Activated naive CD8-positive, alpha-beta T cell treated with anti-CD3 and anti-CD28 coated beads, Interleukin-2, amount 50 U/mL, for 24 hours (primary cell): ENCODE measurements around the gene KIF6.
"Not testable (repeated sequence)": the region's sequence is repeated elsewhere in the genome, so short reads cannot be mapped to it uniquely, and the experiment has no call there.

Source experiments
- ATAC-seq: fragments of 150-1000 bp; cut with Tn5 transposase; one replicate; pipeline ENCODE4 v1.10.0; 2021
- DNase-seq: peaks from one replicate; pipeline ENCODE4 v3.0.0; 2021
- H3K27ac Mint-ChIP-seq: one replicate; pipeline ENCODE4 v1.8.0; 2021; ENCODE audit warnings: mild to moderate bottlenecking, mixed read lengths
- H3K27me3 Mint-ChIP-seq: one replicate; pipeline ENCODE4 v1.8.0; 2021; ENCODE audit warnings: mixed read lengths
- H3K36me3 Mint-ChIP-seq: one replicate; pipeline ENCODE4 v1.8.0; 2021; ENCODE audit warnings: low read depth, mixed read lengths
- H3K4me1 Mint-ChIP-seq: one replicate; pipeline ENCODE4 v1.8.0; 2021; ENCODE audit warnings: mixed read lengths
- H3K4me3 Mint-ChIP-seq: one replicate; pipeline ENCODE4 v1.8.0; 2021; ENCODE audit warnings: mild to moderate bottlenecking, moderate library complexity, mixed read lengths
- H3K9me3 Mint-ChIP-seq: one replicate; pipeline ENCODE4 v1.8.0; 2021; ENCODE audit warnings: mixed read lengths

KIF6 gene

GRCh38 chr6:39294133-39294532, 431.1 kb downstream of the KIF6 start:
- Mint-ChIP-seq H3K27me3 (peaks cover 3% of the 10 kb centered on the region), H3K4me3 (no peak overlapping the region), H3K9me3 (peaks cover 1% of the 10 kb centered on the region), H3K4me1 (no peaks in the 10 kb centered on the region), H3K27ac (no peak overlapping the region), H3K36me3 (no peaks in the 10 kb centered on the region)
- DNase-seq: no peak
- ATAC-seq: peak; percentile 48

GRCh38 chr6:39292637-39293036, 432.6 kb downstream of the KIF6 start:
- ATAC-seq (no peak), DNase-seq (no peak)
- Mint-ChIP-seq H3K9me3 (peaks cover 4% of the 10 kb centered on the region), H3K36me3 (no peaks in the 10 kb centered on the region), H3K4me1 (no peaks in the 10 kb centered on the region), H3K27me3 (peaks cover 3% of the 10 kb centered on the region), H3K27ac (no peak overlapping the region), H3K4me3 (no peak overlapping the region)

DNA sequence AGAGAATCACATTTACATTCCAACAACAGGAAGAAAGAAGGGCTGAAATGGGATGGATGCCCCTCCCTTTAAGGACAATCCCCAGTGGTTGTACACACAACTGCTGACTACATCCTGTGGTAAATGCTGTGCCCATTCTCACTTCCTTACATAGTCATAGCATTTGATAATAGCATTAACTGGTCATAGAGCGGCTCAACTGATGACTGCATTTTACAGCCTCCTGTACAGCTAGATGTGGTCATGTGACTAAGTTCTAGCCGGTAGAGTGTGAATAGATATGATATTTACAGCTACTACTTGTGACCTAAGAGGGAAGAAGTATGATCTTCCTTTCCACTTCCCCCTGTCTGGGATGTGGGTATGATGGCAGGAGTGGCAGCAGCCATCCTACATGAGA, 435.7 kb downstream of the KIF6 start:
- no peak for DNase-seq
- Mint-ChIP-seq H3K27me3 (peaks cover 8% of the 10 kb centered on the region), H3K36me3 (no peaks in the 10 kb centered on the region), H3K4me1 (no peaks in the 10 kb centered on the region), H3K27ac (no peak overlapping the region), H3K4me3 (no peak overlapping the region), H3K9me3 (peaks cover 4% of the 10 kb centered on the region)
- peak; percentile 52 for ATAC-seq

- Mint-ChIP-seq H3K27me3 (peaks cover 8% of the 10 kb centered on the region), H3K9me3 (peaks cover 4% of the 10 kb centered on the region), H3K4me3 (no peak overlapping the region)
Measured at GRCh38 chr6:39287601-39288000, 437.6 kb downstream of the KIF6 start.

DNA sequence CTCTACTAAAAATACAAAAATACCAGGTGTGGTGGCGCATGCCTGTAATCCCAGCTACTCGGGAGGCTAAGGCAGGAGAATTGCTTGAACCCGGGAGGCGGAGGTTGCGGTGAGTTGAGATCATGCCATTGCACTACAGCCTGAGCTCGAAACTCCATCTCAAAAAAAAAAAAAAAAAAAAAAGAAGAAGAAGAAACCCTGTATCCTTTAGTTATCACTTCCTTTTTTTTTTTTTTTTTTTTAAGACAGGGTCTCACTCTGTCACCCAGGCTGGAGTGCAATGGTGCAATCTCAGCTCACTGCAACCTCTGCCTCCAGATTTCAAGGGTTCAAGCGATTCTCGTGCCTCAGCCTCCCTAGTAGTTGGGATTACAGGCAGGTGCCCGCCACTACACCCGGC, 438.6 kb downstream of the KIF6 start:
- not testable (repeated sequence) for ATAC-seq, H3K27me3 Mint-ChIP-seq, H3K9me3 Mint-ChIP-seq, H3K4me3 Mint-ChIP-seq, H3K36me3 Mint-ChIP-seq, DNase-seq, H3K4me1 Mint-ChIP-seq, H3K27ac Mint-ChIP-seq

More at GRCh38 chr6:39287601-39288000, 437.6 kb downstream of the KIF6 start:
- H3K4me1 Mint-ChIP-seq: no peaks in the 10 kb centered on the region
- DNase-seq (no peak), ATAC-seq (no peak)
- H3K27ac Mint-ChIP-seq: no peak overlapping the region
- H3K36me3 Mint-ChIP-seq: no peaks in the 10 kb centered on the region

DNA sequence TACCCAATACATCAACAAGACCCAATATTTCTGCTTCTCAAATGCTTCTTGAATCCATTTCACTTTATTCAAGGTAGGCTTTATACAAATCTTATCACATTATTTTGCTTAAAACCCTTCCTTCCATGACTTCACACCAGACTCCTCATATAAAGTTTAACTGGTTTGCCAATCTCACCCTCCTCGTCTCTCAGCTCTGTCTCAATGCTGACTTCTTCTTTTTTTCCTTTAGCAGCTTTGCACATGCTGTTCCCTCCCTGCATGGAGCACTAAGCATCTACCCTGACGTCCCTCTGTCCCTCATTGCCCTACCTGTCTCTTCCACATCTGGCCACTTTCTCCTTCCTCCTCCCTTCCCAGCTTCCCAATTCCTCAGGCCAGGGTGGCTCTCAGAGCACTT, 442.4 kb downstream of the KIF6 start:
- Mint-ChIP-seq H3K4me3 (no peak overlapping the region), H3K27ac (no peak overlapping the region), H3K27me3 (peaks cover 9% of the 10 kb centered on the region), H3K4me1 (no peaks in the 10 kb centered on the region), H3K36me3 (no peaks in the 10 kb centered on the region), H3K9me3 (no peaks in the 10 kb centered on the region)
- ATAC-seq (no peak), DNase-seq (no peak)

DNA sequence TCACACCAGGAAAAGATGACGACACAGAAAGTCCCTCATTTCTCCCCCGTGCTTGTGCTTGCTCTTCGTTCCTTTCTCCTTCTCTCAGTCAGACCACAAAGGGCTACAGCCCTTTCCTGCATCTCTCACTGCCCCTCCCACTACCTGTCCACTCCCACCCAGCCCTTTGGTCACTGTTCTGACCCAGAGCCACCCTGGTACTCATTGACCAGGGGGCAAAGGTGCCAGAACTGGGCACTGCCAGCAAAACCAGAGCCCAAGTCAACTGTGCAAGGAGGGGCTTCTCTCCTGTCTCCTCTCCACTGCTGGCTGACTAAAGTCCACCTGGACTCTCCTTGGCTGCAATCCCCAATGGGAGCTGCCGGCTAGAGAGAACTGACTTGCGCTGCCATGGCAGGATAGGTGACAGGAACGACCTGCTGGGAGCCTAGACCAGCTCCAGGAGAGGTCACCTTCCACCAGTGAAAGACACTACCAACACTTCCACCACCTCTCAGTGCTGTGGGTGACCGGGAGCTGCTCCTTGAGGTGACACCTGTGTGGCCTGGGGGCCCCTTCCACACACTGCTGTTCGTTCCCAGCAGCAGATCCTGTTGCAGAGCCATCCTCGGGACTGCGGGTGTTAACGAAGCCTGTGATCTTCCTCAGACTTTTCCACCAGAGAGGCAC, 443.8 kb downstream of the KIF6 start:
- H3K27me3 Mint-ChIP-seq: peaks cover 9% of the 10 kb centered on the region
- ATAC-seq (no peak), DNase-seq (no peak)
- H3K36me3 Mint-ChIP-seq: no peaks in the 10 kb centered on the region
- H3K4me1 Mint-ChIP-seq: no peaks in the 10 kb centered on the region
- no peak overlapping the region for H3K27ac Mint-ChIP-seq
- H3K4me3 Mint-ChIP-seq: no peak overlapping the region
- H3K9me3 Mint-ChIP-seq: no peaks in the 10 kb centered on the region

DNA sequence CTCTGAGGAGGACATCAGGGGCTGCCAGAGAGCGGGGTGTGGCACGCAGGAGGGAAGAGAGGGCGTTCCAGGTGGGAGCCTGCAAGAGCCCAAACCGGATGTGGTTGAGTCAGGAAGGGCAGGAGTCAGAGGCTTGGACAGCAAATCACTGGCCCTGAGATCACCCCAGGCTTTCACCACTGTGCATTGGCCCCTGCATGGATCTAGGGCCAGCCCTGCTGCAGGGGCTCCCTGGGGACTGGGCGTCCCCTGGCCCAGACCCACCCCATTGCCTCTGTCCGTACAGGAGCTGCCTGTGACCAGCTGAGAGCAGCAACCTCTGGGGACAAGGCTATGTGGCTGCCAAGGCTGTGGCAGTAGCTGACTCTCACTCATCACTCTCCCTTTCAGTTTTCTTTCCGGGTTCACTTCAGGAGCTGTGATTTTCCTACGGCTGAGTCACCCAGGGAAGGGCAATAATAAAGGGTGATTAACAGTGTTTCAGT, 444.9 kb downstream of the KIF6 start:
- no peak overlapping the region for H3K4me3 Mint-ChIP-seq
- no peaks in the 10 kb centered on the region for H3K9me3 Mint-ChIP-seq
- H3K36me3 Mint-ChIP-seq: no peaks in the 10 kb centered on the region
- H3K27ac Mint-ChIP-seq: no peak overlapping the region
- DNase-seq (no peak), ATAC-seq (peak; percentile 49)
- no peaks in the 10 kb centered on the region for H3K4me1 Mint-ChIP-seq
- H3K27me3 Mint-ChIP-seq: peaks cover 5% of the 10 kb centered on the region
